NCI-H774 (cell line): Measurements from ENCODE around the gene CLTCL1.

Experiments used
- DNase-seq: peaks from one replicate; lab custom pipeline; 2025; lab: John Stamatoyannopoulos, UW

Gene CLTCL1

DNA sequence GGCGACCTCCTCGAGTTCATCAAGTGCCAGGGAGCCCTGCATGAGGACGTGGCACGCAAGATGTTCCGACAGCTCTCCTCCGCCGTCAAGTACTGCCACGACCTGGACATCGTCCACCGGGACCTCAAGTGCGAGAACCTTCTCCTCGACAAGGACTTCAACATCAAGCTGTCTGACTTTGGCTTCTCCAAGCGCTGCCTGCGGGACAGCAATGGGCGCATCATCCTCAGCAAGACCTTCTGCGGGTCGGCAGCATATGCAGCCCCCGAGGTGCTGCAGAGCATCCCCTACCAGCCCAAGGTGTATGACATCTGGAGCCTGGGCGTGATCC, 159.9 kb downstream of the CLTCL1 start:
- DNase-seq = no peak

DNA sequence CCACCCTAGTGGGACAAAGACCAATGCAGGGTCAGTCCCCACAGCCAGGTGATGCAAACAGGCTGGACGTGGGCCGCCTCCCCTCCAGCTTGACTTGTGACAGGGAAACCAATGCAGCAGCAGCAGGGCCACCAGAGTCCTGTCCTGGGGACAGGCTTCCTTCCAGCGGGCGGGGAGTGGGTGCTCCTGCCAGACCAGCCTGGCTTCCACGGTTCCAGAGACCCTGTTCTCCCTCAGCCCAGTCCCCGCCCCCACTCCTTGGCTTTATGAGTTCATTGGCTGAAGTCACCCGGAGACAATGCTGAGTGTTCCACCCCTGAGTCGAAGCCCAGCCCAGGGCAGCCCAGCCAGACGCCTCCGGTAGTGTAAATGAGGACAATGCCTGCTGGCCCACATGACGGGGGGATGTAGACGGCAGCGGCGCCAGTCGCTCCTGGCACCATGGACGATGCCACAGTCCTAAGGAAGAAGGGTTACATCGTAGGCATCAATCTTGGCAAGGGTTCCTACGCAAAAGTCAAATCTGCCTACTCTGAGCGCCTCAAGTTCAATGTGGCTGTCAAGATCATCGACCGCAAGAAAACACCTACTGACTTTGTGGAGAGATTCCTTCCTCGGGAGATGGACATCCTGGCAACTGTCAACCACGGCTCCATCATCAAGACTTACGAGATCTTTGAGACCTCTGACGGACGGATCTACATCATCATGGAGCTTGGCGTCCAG, 160.4 kb downstream of the CLTCL1 start, which contains the start of gene TSSK2:
TSSK2 (plus strand) TSS at position 350 of the 726 bp plus-strand sequence; CDS start at position 442, 92 bp downstream.
- DNase-seq = no peak

DNA sequence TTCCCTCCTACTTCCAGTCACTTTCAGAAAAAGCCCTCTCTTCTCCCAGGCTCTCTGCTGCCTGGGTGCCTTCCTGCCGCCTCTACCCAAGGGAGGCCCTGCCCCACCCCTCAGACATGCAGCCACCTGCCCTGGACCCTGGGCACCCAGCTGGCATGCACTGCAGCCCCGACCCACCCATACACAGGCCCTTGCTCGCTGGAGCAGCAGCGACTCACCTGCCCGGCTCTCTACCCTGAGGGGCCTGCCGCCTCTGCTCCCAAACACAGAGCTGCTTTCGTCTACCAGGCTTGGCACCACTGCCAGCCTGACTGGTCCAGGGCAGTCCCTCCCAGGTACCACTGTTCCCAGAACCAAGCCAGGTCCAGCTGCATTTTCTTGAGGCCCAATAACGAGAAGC, 161.6 kb downstream of the CLTCL1 start:
- no peak for DNase-seq
